DND-41 (cell line): ENCODE data around the gene RASSF10.

Source experiments
- EZH2 ChIP-seq: IDR thresholded peaks from 3 replicates; pipeline ENCODE4 v1.6.1; 2012; ENCODE audit warnings: borderline replicate concordance, low read depth, mild to moderate bottlenecking, moderate library complexity, low read length, inconsistent platforms; ENCODE audit not compliant: severe bottlenecking
- TF ChIP-seq, protein P1 (sequence below): IDR thresholded peaks from 2 replicates; pipeline ENCODE4 v1.5.1; 2012; ENCODE audit warnings: borderline replicate concordance, low read length, moderate library complexity, mild to moderate bottlenecking; ENCODE audit not compliant: poor library complexity, severe bottlenecking; ENCODE audit errors: extremely low read depth

- TF ChIP-seq, protein P1, sequence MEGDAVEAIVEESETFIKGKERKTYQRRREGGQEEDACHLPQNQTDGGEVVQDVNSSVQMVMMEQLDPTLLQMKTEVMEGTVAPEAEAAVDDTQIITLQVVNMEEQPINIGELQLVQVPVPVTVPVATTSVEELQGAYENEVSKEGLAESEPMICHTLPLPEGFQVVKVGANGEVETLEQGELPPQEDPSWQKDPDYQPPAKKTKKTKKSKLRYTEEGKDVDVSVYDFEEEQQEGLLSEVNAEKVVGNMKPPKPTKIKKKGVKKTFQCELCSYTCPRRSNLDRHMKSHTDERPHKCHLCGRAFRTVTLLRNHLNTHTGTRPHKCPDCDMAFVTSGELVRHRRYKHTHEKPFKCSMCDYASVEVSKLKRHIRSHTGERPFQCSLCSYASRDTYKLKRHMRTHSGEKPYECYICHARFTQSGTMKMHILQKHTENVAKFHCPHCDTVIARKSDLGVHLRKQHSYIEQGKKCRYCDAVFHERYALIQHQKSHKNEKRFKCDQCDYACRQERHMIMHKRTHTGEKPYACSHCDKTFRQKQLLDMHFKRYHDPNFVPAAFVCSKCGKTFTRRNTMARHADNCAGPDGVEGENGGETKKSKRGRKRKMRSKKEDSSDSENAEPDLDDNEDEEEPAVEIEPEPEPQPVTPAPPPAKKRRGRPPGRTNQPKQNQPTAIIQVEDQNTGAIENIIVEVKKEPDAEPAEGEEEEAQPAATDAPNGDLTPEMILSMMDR = no peak
- no peak for TF ChIP-seq EZH2
Measured at GRCh38 chr11:12966002-12966401, 43.1 kb upstream of the RASSF10 start.
